GM19372 (cell line): ENCODE results near the gene PGLYRP3.
A peak's percentile ranks its signal among the peaks of the same experiment; 100 is the strongest.
"Not testable (repeated sequence)": the region's sequence is repeated elsewhere in the genome, so short reads cannot be mapped to it uniquely, and the experiment has no call there.

ENCODE experiments used
- ATAC-seq: cut with Tn5 transposase; IDR thresholded peaks from one replicate; pipeline ENCODE4 v1.9.1; 2021; ENCODE audit warnings: mild to moderate bottlenecking, low read depth, moderate library complexity; ENCODE audit not compliant: unreplicated experiment

The PGLYRP3 gene

DNA sequence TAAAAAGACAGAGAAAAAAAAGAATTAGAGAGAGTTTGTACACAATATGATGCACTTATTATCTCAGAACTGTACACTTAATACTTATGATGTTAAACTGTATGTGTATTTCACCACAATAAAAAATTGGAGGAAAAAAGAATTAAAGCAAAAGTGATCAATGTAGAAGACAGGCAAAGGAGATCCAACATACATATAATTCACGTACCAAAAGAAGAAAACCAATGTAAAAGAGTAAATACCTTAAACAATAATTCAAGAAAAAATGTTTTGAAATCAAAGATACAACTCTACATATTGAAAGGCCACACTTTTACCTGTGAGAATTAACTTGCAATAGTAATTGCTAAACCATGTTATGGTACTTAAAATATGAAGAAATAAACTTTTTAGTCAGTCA lies 9.8 kb upstream of the PGLYRP3 start:
- ATAC-seq, result no peak

DNA sequence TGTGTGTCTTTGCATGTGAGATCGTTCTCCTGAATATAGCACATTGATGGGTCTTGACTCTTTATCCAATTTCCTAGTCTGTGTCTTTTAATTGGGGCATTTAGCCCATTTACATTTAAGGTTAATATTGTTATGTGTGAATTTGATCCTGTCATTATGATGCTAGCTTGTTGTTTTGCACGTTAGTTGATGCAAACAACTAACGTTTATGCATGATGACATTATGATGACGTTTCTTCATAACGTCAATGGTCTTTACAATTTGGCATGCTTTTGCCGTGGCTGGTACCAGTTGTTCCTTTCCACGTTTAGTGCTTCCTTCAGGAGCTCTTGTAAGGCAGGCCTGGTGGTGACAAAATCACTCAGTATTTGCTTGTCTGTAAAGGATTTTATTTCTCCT lies 5.4 kb upstream of the PGLYRP3 start:
- not testable (repeated sequence) for ATAC-seq

DNA sequence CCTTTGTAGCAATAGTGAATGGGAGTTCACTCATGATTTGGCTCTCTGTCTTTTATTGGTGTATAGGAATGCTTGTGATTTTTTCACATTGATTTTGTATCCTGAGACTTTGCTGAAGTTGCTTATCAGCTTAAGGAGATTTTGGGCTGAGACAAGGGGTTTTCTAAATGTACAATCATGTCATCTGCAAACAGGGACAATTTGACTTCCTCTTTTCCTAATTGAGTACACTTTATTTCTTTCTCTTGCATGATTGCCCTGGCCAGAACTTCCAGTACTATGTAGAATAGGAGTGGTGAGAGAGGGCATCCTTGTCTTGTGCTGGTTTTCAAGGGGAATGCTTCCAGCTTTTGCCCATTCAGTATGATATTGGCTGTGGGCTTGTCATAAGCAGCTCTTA lies 3.3 kb upstream of the PGLYRP3 start:
- ATAC-seq, result not testable (repeated sequence)

DNA sequence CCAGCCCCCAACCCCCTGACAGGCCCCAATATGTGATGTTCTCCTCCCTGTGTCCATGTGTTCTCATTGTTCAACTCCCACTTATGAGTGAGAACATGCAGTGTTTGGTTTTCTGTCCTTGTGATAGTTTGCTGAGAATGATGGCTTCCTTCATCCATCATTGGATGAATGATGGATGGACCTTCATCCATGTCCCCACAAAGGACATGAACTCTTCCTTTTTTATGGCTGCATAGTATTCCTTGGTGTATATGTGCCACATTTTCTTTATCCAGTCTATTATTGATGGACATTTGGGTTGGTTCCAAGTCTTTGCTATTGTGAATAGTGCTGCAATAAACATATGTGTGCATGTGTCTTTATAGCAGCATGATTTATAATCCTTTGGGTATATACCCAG lies 1.6 kb upstream of the PGLYRP3 start:
- ATAC-seq, result not testable (repeated sequence)

DNA sequence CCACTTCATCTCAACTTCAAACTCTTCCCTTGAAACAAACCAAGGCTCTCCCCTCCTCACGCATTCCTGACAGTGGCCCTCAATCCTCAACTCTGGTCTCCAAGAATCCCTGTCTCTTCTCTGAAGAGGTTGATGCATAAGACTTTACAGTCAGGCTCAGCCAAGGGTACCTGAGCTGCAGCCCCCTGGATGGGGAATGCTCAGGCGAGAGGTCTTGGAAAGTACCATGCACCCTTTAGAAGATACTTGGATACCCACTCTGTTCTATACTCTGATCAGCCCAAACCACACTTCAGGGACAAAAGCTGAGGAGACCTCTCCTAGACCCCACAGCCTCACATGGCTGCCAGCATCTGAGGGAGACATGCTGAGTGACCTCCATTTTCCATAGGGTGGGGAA lies 536 bp upstream of the PGLYRP3 start:
- no peak for ATAC-seq

DNA sequence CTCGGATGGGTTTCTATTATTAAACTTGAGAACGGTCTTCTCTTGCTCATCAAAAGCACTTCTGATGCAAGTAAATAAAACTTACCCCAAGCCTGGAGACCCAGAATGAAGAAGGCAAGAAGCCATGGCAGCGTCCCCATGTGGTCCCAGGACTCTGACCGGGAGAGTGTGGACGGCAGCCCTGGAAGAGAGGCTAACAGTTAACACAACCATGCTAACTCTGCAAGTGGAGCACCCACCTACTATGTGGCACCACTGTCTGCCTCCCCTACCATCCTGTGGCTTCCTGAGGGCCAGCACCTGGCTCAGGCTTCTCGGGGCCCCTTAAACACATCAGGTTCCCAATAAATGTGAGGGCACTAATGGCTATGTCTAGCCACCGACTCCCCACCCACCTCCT lies 2.2 kb downstream of the PGLYRP3 start:
- no peak for ATAC-seq

DNA sequence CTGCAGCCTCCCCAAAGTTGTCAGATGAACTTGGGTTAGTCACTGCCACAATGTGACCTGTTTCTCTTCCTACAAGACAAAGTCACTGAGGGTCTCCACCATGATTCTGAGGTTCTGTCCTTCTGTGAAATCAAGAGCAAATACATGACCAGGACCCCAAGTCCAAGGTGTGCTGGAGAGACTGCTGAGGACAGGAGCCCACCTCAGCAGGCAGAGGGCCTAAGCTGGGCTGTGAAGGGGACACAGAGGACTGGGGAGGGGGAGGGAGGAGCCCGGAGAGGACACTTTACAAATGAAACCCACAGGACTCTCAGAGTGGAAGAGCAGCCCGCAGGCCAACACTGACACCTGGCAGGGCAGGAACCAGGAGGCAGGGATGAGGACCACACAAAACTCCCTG lies 3.3 kb downstream of the PGLYRP3 start:
- ATAC-seq, result no peak

DNA sequence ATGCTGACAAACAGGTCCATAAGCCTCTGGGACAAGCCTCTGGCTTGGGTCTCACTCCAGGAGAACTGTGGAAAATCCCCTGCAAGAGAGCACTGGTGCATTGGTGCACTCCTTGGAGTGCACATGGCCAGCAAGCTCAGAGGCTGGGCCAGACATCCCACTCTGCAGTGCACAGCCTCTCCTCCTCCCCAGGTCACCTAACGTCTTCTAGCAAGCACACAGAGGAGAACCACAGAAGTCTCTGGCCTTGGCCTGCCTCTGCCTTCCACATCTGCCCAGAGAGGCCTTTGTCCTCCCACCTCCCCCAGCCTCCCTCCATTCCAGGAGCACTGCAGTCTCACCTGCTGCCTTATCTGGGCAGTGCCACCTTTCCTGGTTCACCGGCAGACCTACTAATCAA lies 4.2 kb downstream of the PGLYRP3 start:
- no peak for ATAC-seq

DNA sequence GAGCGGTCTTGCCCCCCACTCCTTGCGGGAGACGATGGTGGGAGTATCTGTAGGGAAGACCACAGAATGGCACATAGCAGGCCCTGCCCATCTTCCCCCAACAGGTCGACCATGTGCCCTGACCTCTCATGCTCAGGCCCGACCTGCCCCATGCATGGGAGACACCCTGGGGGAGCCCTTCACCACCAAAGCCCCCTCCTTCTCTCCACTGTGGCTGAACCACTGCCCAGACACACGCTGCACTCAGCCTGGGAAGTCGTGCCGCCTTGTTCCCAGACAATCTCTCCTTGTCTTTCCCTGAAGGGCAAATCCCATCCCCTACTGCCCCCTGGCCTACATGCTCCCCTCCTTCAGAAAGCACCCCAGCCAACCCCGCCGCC lies 5.5 kb downstream of the PGLYRP3 start:
- no peak for ATAC-seq

DNA sequence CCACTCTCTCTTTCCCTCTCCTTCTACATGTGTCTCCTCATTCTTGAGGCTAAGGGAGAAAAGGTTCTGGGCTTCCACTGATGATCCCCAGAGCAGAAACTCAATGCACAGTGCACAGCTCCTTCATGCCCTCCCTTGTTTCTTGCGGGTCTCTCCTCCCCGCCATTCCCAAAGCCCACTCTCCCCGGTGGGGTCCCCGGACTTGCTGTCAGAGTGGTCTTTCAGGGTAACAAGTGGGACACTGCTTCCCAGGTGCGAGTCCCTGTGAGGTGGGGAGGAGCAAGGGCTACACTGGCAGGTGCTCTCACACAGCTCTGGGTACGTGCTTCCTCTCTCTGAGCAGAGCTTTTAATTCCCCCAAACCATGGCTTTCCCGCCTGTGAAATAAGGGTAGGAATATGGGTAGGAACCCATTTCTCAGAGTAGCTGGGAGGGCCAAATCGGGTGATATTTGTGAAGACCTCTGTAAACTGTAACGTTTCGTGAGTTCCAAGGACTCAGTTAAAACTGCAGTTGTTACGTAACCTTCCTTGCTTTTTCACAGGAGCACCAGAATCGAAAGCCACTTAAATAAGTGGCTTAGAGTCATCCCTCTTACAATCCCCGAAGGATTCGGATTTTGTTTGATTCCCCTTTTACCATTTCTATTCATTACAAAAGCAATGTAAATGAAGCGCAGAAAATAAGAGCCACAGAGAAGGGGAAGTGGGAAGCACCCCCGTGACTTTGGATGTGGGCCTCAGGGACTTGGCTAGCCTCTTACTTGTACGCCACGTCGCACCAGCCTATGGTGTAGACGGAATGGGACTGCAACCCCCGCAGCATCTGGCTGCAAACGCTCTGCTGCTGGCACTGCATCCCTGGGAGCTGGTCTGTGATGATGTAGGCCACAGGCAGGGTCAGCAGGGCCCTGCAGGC lies 6.2 kb downstream of the PGLYRP3 start:
- ATAC-seq, result no peak

DNA sequence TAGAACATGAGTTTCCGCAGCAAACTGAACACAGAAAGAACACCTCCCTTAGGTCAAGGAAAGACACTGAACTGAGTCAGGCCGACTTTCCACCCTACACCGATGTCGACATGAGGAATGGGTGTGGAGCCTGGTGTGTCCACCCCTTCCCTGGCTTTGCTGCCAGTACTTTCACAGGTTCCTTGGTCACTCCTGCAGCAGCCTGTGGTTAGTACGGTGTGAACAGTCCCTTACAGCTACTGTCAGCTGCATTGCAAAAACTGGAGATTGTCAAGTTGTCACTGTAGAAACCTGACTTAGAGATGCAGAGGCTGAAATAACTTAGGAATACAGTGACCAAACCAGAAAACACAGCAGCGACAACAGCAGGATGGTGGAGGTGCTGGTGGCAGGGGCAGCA lies 7.1 kb downstream of the PGLYRP3 start:
- ATAC-seq, result no peak

DNA sequence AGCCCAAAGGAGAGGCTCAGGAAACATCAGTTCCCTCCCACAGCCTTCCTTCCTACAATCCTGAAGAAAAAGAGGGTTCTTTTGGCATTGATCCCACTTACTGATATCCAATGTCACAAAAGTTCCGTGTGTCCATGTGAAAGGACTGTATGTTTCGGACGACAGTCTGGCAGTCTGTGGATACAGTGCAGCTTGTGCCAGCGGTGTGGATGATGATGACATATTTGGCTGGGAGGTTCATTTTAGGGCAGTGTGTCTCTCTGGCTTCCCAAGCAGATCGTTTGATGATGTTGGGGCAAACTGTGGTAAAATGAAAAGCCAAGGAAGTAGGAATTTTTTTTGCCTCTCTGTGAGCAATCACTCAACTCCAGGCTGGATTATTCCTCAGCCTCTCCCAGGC lies 10.4 kb downstream of the PGLYRP3 start:
- no peak for ATAC-seq

DNA sequence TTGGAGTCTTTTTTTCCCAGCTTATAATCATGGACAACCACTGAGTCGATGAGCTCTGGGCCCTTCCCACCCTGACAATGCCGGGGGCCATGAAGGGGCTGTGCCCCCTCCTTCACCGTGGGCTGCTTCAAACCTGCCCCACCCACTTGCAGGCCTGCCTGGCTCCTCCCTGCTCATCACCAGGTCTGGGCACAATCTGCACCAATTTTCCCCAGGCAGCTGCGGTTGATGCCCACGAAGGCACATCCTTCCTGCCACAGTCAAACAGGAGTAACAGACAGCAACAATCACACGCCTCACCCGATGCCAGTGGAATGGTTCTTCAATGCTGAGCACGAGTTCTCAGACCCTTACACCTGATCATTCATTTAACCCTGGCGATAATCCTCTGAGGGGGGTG lies 18.9 kb downstream of the PGLYRP3 start:
- no peak for ATAC-seq

DNA sequence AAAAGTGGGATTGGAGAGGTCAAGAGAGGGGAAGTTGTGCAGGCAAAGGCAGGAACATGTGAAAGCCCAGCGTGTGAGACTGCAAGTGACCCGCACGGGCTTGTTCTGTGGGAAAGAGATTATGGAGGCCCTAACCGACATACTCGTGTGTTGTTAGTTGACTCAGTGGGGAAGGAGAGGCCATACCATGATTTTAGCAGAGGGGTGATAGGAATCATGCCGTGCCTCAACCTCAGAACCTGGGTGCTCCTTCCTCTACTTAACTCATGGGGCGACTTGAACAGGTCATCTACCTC lies 19.3 kb downstream of the PGLYRP3 start:
- no peak for ATAC-seq

DNA sequence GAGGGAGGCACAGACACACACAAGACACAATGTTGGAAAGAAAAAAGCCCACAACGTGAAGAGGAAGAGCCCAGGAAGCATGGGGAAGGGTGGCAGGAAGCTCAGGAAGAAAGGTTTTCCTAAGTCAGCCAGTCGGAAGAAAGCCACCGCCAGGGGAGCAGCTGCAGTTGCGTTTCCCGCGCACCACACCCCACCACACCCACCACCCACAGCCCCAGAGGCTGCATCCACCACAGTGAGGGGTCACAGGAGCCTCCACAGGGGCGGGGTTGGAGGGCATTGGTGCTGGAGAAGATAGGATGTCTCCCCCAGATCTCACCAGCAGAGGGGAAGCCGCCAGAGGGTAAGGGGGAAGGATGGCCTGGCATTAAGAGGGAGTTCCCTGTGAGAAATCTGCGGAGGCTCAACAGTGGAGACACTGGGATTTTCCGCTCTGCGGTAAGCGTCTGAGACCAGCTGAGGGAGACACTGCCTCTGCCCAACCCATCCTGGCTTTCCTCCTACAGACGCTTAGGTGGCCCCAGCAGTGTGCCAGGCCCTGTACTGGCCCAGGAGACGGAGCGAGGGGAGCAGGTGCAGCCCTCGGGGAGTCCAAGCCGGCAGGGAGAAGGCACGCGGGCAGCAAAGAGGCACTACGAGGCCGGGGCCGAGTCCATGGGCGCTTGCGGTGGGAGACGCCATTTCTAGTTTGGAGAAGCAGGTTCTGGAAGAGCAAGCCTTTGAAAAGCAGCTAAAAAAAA lies 19.8 kb downstream of the PGLYRP3 start:
- no peak for ATAC-seq

DNA sequence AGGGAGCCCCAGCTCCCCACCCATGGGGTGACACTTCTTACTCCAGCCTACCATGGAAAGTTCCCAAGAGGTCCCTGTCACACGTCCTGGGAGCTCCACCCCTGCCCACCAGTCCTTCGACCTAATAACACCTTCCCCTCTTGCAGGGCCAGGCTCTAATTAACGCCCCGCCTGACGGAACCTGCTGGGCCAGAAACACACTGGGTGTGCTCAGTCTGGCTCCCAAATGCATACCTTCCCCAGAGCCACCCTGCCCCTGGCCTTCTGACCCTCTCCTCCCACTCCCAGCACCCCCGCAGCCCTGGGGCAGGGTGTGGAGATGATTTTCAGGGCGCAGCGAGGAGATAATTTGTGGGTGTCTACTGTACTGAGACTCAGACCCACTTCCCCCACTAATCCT lies 20.6 kb downstream of the PGLYRP3 start:
- ATAC-seq, result no peak

DNA sequence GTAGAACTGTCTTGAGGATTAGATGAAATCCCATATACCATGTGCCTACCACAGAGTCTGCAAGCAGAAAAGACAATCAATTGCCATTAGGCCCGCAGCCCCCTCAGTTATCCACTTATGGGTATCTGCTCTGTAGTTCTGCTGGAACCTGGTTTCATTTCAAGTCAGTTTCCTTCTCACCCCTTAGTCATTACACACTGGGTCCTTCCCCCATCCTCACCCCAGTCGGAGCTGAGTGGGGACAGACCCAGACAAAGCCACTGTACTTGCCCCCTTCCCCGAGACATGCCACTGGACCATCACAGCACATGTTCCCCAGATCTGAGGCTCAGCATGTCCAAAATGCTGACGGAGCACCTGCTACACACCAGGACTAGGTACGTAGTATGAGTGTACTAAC lies 21.2 kb downstream of the PGLYRP3 start:
- ATAC-seq, result no peak

DNA sequence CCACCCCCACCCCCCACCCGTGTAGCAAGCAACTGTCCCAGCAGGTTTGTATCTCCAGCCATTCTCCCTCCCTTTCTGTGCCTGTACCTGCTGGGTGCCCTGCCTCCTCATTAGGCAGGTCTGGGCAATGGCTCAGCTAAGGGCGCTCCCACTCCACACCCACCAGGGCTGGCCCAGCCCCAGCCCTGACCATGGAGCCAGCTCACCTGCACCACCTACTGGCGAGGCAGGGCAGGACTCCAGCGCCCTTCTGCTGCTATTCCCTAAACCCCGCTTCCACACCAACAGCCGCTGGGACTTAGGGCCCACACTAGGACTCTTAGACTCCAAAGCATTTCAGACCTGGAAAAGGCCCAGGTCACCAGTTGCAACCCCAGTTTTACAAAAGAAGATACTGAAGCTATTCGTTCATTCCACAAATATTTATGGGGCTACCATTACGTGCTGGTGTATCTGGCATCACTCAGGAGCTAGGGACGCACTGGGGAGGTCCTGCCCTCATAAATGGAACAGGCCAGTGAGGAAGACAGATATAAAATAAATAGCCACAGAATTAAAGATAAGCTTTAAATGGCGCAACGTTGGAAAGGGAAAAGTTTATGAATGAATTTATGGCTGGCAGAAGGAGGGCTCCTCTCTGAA lies 24.0 kb downstream of the PGLYRP3 start:
- no peak for ATAC-seq

DNA sequence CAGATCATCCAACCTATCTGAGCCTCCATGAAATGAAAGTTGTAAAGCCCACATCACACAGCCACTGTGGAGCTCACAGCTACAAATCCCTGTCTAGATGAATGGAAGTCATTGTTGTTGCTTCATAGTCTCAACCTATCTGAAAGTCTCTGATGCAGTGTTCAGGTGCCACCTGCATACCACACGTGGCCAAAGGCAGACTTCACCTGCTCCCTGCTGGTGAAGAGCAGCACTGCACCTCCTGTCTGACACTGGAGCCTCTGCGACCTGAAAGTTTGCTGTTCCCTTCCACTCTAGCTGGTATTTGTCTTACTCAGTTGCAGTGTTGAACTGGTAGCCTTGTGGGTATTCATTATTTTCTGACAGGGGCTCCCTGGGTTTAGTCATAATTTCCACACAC lies 34.9 kb downstream of the PGLYRP3 start:
- peak; percentile 97 for ATAC-seq

DNA sequence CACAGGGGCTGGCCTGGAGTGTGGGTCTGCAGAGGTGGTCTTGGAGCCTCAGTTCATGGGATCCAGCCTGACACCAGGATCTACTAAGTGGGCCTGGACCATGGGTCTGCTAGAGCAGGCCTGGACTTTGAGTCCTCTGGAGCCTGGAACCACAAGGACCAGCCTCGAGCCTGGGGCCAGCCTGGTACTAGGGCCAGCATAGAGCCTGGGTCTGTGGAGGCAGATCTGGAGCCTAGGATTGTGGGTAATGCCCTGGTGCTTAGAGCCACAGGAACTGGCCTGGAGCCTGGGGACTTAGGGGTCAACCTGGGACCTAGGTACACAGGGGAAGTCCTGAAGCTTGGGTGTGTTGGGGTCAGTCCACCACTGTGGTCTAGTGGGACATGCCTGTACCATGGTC lies 40.6 kb downstream of the PGLYRP3 start:
- ATAC-seq, result no peak

DNA sequence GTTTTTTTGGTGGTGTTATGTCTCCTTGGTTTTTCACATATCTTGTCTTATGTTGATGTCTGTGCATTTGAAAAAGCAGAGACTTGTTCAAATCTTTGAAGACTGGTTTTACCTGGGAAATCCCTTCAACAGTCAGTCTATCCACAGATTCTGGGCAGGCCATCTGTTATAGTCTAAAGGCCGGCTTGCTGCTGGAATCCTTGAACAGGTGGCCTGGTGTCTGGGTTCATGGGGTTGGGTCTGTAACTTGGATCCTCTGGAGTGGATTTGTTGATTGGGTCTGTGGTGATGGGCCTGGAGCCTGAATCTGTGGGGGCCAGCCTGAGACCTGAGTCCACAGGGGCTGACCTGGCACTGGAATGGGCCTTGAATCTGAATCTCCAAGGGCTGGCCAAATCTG lies 41.0 kb downstream of the PGLYRP3 start:
- ATAC-seq, result no peak

DNA sequence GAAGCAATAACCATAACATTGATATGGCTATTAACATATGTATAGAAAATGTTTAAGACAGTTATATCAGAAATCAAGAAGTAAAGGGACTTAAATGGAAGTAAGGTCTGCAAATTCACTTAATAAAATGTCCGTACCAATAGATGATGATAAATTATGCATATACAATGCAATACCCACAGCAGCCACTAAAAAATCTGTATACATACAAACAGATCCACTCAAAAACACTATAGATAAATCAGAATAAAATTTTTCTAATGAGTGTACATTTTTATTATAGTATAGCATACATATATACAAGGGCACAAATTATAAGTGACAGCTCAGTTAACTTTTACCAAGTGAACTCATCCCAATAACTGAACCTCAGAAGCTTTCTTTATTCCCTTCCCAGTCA lies 47.3 kb downstream of the PGLYRP3 start:
- no peak for ATAC-seq
